ENCODE data around the gene ATXN7L3.

ATXN7L3 gene

GRCh38 chr17:44216694-44217093 is 17.0 kb upstream of the ATXN7L3 start:
- no peak for TF ChIP-seq ZNF513 (tag by site-specific recombination; IDR thresholded peaks at IDR 0.05)
- no peak for TF ChIP-seq ZNF132 (tag by site-specific recombination; IDR thresholded peaks at IDR 0.05; ENCODE audit: borderline replicate concordance)
- no peak for TF ChIP-seq ZBTB8A (tag by site-specific recombination; IDR thresholded peaks at IDR 0.05)
- no peak for TF ChIP-seq ZNF558 (tag by site-specific recombination; IDR thresholded peaks at IDR 0.05)
- TF ChIP-seq ZNF398 (tag by site-specific recombination; IDR thresholded peaks at IDR 0.05), result no peak
- Histone ChIP-seq H3K9me3 (ENCODE audit: control insufficient read depth, insufficient read depth, low read depth, low read length) (no peaks in the 10 kb centered on the region), H3K4me3 (ENCODE audit: low read depth, low read length) (no peak overlapping the region), H3K36me3 (ENCODE audit: control insufficient read depth in 2 of 2, insufficient read depth in 1 of 2, low read length in 2 of 2) (peaks cover 14 to 56% of the 10 kb centered on the region in 2 experiments; a peak in 2 of 3 replicates), H3K27ac (ENCODE audit: extremely low read depth, low read depth, low read length) (peak overlapping the region; percentile 73; the same call in 1 of the 2 replicates), H3K4me1 (ENCODE audit: control insufficient read depth, insufficient read depth, low read length) (no peaks in the 10 kb centered on the region; the same call in 1 of the 2 replicates)
- ChIA-PET POLR2A (interaction anchor here (0.5 to 1.5 kb wide), 6 partner anchors 13 to 129 kb away, joined by 3 to 5 read pairs (median 4); partner anchors contain the start of genes ATXN7L3 and TMUB2), CTCF (interaction anchor here (0.7 to 4.4 kb wide), 12 partner anchors 9 to 238 kb away, joined by 3 to 33 read pairs (median 4); partner anchors contain the start of genes GRN and TMUB2)

GRCh38 chr17:44216173-44216572 is 16.5 kb upstream of the ATXN7L3 start:
- Histone ChIP-seq H3K36me3 (ENCODE audit: control insufficient read depth in 2 of 2, insufficient read depth in 1 of 2, low read length in 2 of 2) (peaks cover 17 to 61% of the 10 kb centered on the region in 2 experiments), H3K4me3 (ENCODE audit: low read depth, low read length) (no peak overlapping the region), H3K4me1 (ENCODE audit: control insufficient read depth, insufficient read depth, low read length) (no peaks in the 10 kb centered on the region), H3K27ac (ENCODE audit: extremely low read depth, low read depth, low read length) (no peak overlapping the region), H3K9me3 (ENCODE audit: control insufficient read depth, insufficient read depth, low read depth, low read length) (no peaks in the 10 kb centered on the region)
- TF ChIP-seq ZNF76 (tag by site-specific recombination; IDR thresholded peaks at IDR 0.05; ENCODE audit: borderline replicate concordance, low read depth) (no peak), FEZF1 (tag by site-specific recombination; IDR thresholded peaks at IDR 0.05) (no peak), ZNF157 (tag by site-specific recombination; IDR thresholded peaks at IDR 0.05) (no peak), ZNF449 (tag by site-specific recombination; IDR thresholded peaks at IDR 0.05) (no peak), ZSCAN23 (tag by site-specific recombination; IDR thresholded peaks at IDR 0.05) (no peak), ZNF777 (tag by site-specific recombination; IDR thresholded peaks at IDR 0.05; ENCODE audit: borderline replicate concordance) (no peak), ATF2 (tag by site-specific recombination; IDR thresholded peaks at IDR 0.05; ENCODE audit: low read depth) (no peak), ZNF202 (tag by site-specific recombination; IDR thresholded peaks at IDR 0.05; ENCODE audit: borderline replicate concordance) (no peak)
- CTCF ChIA-PET, result interaction anchor here (0.6 to 4.4 kb wide), 9 partner anchors 8 to 132 kb away, joined by 3 to 33 read pairs (median 5); no protein-coding TSS in a partner anchor
- POLR2A ChIA-PET, result interaction anchor here (0.5 to 1.5 kb wide), 4 partner anchors 30 to 212 kb away, joined by 3 to 5 read pairs (median 4); partner anchors contain the start of gene TMUB2

GRCh38 chr17:44214896-44215295 is 15.2 kb upstream of the ATXN7L3 start:
- ChIA-PET CTCF (interaction anchor here (0.6 to 1.2 kb wide), 2 partner anchors 116 to 235 kb away, joined by 3 read pairs; no protein-coding TSS in a partner anchor), POLR2A (interaction anchor here (0.6 kb wide), 1 partner anchor 67 kb away, joined by 5 read pairs; no protein-coding TSS in a partner anchor)
- H3K4me1 ChIP-seq (ENCODE audit: control insufficient read depth, insufficient read depth, low read length), result no peaks in the 10 kb centered on the region
- H3K27ac ChIP-seq (ENCODE audit: extremely low read depth, low read depth, low read length), result no peak overlapping the region
- no peak overlapping the region for H3K4me3 ChIP-seq (ENCODE audit: low read depth, low read length)
- no peaks in the 10 kb centered on the region for H3K9me3 ChIP-seq (ENCODE audit: control insufficient read depth, insufficient read depth, low read depth, low read length)
- peaks cover 20 to 74% of the 10 kb centered on the region in 2 experiments for H3K36me3 ChIP-seq (ENCODE audit: control insufficient read depth in 2 of 2, insufficient read depth in 1 of 2, low read length in 2 of 2)
- TF ChIP-seq KLF7 (tag by site-specific recombination; IDR thresholded peaks at IDR 0.05; ENCODE audit: borderline replicate concordance) (no peak), GLI4 (tag by site-specific recombination; IDR thresholded peaks at IDR 0.05) (no peak), TRIM28 (IDR thresholded peaks at IDR 0.05; ENCODE audit: borderline replicate concordance, low read length) (no peak), ZNF223 (tag by site-specific recombination; IDR thresholded peaks at IDR 0.05) (no peak), ZBTB17 (tag by site-specific recombination; IDR thresholded peaks at IDR 0.05) (no peak), ZNF76 (tag by site-specific recombination; IDR thresholded peaks at IDR 0.05; ENCODE audit: borderline replicate concordance, low read depth) (no peak), ZNF366 (tag by site-specific recombination; conservative IDR thresholded peaks at IDR 0.05) (no peak), ZNF624 (tag by site-specific recombination; IDR thresholded peaks at IDR 0.05) (no peak), ZNF473 (tag by site-specific recombination; IDR thresholded peaks at IDR 0.05) (no peak), ZBTB7A (tag by site-specific recombination; IDR thresholded peaks at IDR 0.05; ENCODE audit: low read depth) (no peak), ZNF362 (tag by site-specific recombination; IDR thresholded peaks at IDR 0.05) (no peak), ZNF521 (tag by site-specific recombination; IDR thresholded peaks at IDR 0.05) (no peak)
